GM12878 (cell line): ENCODE data around the gene DENND1A. TPM values are rescaled to one million over a fixed set of nuclear protein-coding genes. Genes with fewer than 3 reads are reported as not detected.

ENCODE experiments used
- ATAC-seq: fragments of 200-7000 bp; cut with Tn5 transposase; 3 replicates; pipeline ENCODE4 v1.9.1; 2020; ENCODE audit warnings: mild to moderate bottlenecking, moderate library complexity
- BruUV-seq: library from RNA; stranded (reverse); fragments of 400-500 nt; replicated peaks from 2 replicates; lab custom pipeline; 2021; lab: Mats Ljungman, UMichigan
- CTCF ChIA-PET: fragments of 300-600 bp; sonication (Branson Sonifier 250); formaldehyde crosslinking; extraction: SDS; loops from one replicate; lab custom pipeline; 2021; ENCODE audit warnings: inconsistent platforms; lab: Yijun Ruan, JAX
- POLR2A ChIA-PET: fragments of 350-600 bp; formaldehyde crosslinking; extraction: SDS; loops from one replicate; lab custom pipeline; 2021; ENCODE audit warnings: inconsistent platforms; lab: Charles Lee
- RAD21 ChIA-PET: fragments of 300-600 bp; sonication (Branson Sonifier 250); formaldehyde crosslinking; loops from one replicate; lab custom pipeline; 2023; ENCODE audit warnings: antibody characterized with exemption; ENCODE audit not compliant: unreplicated experiment; lab: Charles Lee
- SMC1A ChIA-PET: fragments of 300-600 bp; sonication (Branson Sonifier 250); formaldehyde crosslinking; loops from one replicate; lab custom pipeline; 2023; ENCODE audit not compliant: unreplicated experiment, uncharacterized antibody; lab: Charles Lee
- DNase-seq: peaks from one replicate; pipeline ENCODE4 v3.0.0-alpha.2; 2011; ENCODE audit warnings: low read depth, low spot score
- FAIRE-seq: peaks from 3 replicates; lab custom pipeline; 2011; peaks lifted over from hg19 to GRCh38; lab: Jason Lieb, UNC
- H2AFZ ChIP-seq: 2 replicates; pipeline ENCODE4 v1.6.0; 2011; ENCODE audit warnings: low read depth, low read length, control low read depth; ENCODE audit not compliant: control insufficient read depth
- H3K27ac ChIP-seq: 2 replicates; pipeline ENCODE4 v1.5.1; 2011; ENCODE audit warnings: control low read depth; ENCODE audit not compliant: control insufficient read depth, insufficient read depth
- H3K27me3 ChIP-seq, 2 experiments: replicated peaks in 1 of 2; 2 replicates each; pipeline versions ENCODE4 v1.6.0 to v1.6.1; 2011; ENCODE audit warnings: low read length in 1 of 2; ENCODE audit not compliant: control insufficient read depth in 2 of 2, insufficient read depth in 2 of 2
- H3K36me3 ChIP-seq, 2 experiments: 2 replicates each; pipeline ENCODE4 v1.5.1; 2011; ENCODE audit warnings: low read length in 1 of 2; ENCODE audit not compliant: control insufficient read depth in 2 of 2, insufficient read depth in 2 of 2
- H3K4me1 ChIP-seq: 2 replicates; pipeline ENCODE4 v1.6.1; 2011; ENCODE audit warnings: mild to moderate bottlenecking, low read length, moderate library complexity, mixed read lengths; ENCODE audit not compliant: control insufficient read depth, insufficient read depth
- H3K4me2 ChIP-seq: 2 replicates; pipeline ENCODE4 v1.6.0; 2011; ENCODE audit warnings: control low read depth; ENCODE audit not compliant: control insufficient read depth, insufficient read depth
- H3K4me3 ChIP-seq: fragments of 200-600 bp; sonication (generic); 2 replicates; pipeline ENCODE4 v1.5.1; 2016
- H3K79me2 ChIP-seq: 2 replicates; pipeline ENCODE4 v1.6.0; 2011; ENCODE audit warnings: low read length; ENCODE audit not compliant: control insufficient read depth, insufficient read depth
- H3K9ac ChIP-seq: 2 replicates; pipeline ENCODE4 v1.8.0; 2011; ENCODE audit warnings: low read length, control low read depth, mixed read lengths; ENCODE audit not compliant: control insufficient read depth, insufficient read depth
- H3K9me3 ChIP-seq: replicated peaks from 3 replicates; pipeline ENCODE4 v1.5.1; 2011; ENCODE audit warnings: mild to moderate bottlenecking, low read length; ENCODE audit not compliant: control insufficient read depth, insufficient read depth
- H4K20me1 ChIP-seq: 2 replicates; pipeline ENCODE4 v1.6.0; 2011; ENCODE audit not compliant: control insufficient read depth, insufficient read depth
- ASH2L ChIP-seq: fragments of 300-600, 200-600 bp; sonication (generic); IDR thresholded peaks from 2 replicates; pipeline ENCODE4 v1.6.1; 2017; ENCODE audit warnings: low read depth, mild to moderate bottlenecking, borderline replicate concordance
- CBFB ChIP-seq: IDR thresholded peaks from 2 replicates; pipeline ENCODE4 v1.6.1; 2016; ENCODE audit warnings: antibody characterized with exemption, low read depth
- GABPA ChIP-seq: IDR thresholded peaks from 2 replicates; pipeline ENCODE4 v1.6.1; 2014; ENCODE audit warnings: antibody characterized with exemption, low read depth, mild to moderate bottlenecking, inconsistent platforms
- IKZF2 ChIP-seq, 2 experiments: fragments of 450-650 bp; IDR thresholded peaks; 2 replicates each; pipeline ENCODE4 v1.6.1; 2017; ENCODE audit warnings: mild to moderate bottlenecking in 2 of 2, moderate library complexity in 2 of 2
- MEF2A ChIP-seq: IDR thresholded peaks from 2 replicates; pipeline ENCODE4 v1.6.1; 2011; ENCODE audit warnings: low read depth, mild to moderate bottlenecking, low read length, moderate library complexity; ENCODE audit not compliant: insufficient read depth
- PRDM15 ChIP-seq: fragments of 450-650 bp; formaldehyde crosslinking; IDR thresholded peaks from 2 replicates; pipeline ENCODE4 v1.4.0; 2020; ENCODE audit warnings: mild to moderate bottlenecking, moderate library complexity
- RUNX3 ChIP-seq: IDR thresholded peaks from 2 replicates; pipeline ENCODE4 v1.6.1; 2012; ENCODE audit warnings: low read length, inconsistent platforms
- YBX1 ChIP-seq: fragments of 450-650 bp; IDR thresholded peaks from 2 replicates; pipeline ENCODE4 v1.6.1; 2016; ENCODE audit warnings: antibody characterized with exemption
- WGBS: methylation state at CpG from one replicate; pipeline ENCODE4 v1.1.6; 2016; ENCODE audit warnings: low lambda C conversion rate; ENCODE audit not compliant: insufficient replicate concordance, insufficient coverage; ENCODE audit errors: missing lambda C conversion rate; 5-methylcytosine and 5-hydroxymethylcytosine counted together
- in situ Hi-C: fragments of 300-500 bp; cut with MboI; formaldehyde crosslinking; loops from 9 replicates; pipeline ENCODE4 v1.14.3; 2018; ENCODE audit warnings: mixed read lengths
- intact Hi-C: fragments of 100-400 bp; cut with micrococcal nuclease; formaldehyde crosslinking; loops from one replicate; pipeline ENCODE4 v1.14.2; 2022; ENCODE audit not compliant: unreplicated experiment
- polyA plus RNA-seq, 11 experiments: library from polyadenylated mRNA; depleted of rRNA in 4 of 11; unstranded in 6 of 11; stranded (reverse) in 5 of 11; fragments of >200 nt; fragmentation: Nextera tagmentation in 4 of 11; fragmentation: Illumina TruSeq in 1 of 11; extraction: Ambion mirVana in 4 of 11; extraction: Trizol in 1 of 11; gene quantifications; 1 replicate in 1 of 11; 2 replicates in 10 of 11; pipeline versions ENCODE4 v1.2.1 to v1.2.3, GENCODE V29; 2011 to 2016; ENCODE audit warnings: inconsistent platforms in 2 of 11, missing spikeins in 2 of 11, low read depth in 1 of 11
- total RNA-seq, 4 experiments: library from RNA; depleted of rRNA in 3 of 4; stranded (reverse); fragments of >200 nt in 3 of 4; fragmentation: Illumina TruSeq in 1 of 4; extraction: Trizol in 1 of 4; gene quantifications; 2 replicates each; pipeline versions ENCODE4 v1.2.1 to v1.2.3, GENCODE V29; 2013 to 2021
- TF ChIP-seq, protein P1 (sequence below): IDR thresholded peaks from 2 replicates; pipeline ENCODE4 v1.6.1; 2011; ENCODE audit warnings: borderline replicate concordance, low read depth, mild to moderate bottlenecking, moderate library complexity, mixed read lengths, low read length; ENCODE audit not compliant: insufficient read depth; ENCODE audit errors: extremely low read length
- TF ChIP-seq, protein P2 (sequence below): IDR thresholded peaks from 2 replicates; pipeline ENCODE4 v1.6.1; 2011; ENCODE audit warnings: low read depth, mild to moderate bottlenecking, low read length, moderate library complexity, borderline replicate concordance; ENCODE audit errors: extremely low read depth

DENND1A gene
- total and polyA plus RNA-seq, 10 of the 15 experiments (the other 5 are each of a cell fraction or from before 2014, with no cell fraction given): 14.1 to 48.6 (median 35.2) TPM

GRCh38 chr9:123470991-123471770 is 458.7 kb downstream of the DENND1A start:
- no peak for ATAC-seq
- TF ChIP-seq YBX1 (no peak), CBFB (no peak)
- TF ChIP-seq, all 136 proteins: peak for 0
- ChIA-PET SMC1A (interaction anchor here (1.4 kb wide), 1 partner anchor 23 kb away, joined by 4 read pairs; no protein-coding TSS in a partner anchor), CTCF (no interaction called here), POLR2A (no interaction called here), RAD21 (interaction anchor here (0.9 kb wide), 1 partner anchor 66 kb away, joined by 3 read pairs; no protein-coding TSS in a partner anchor)
- Histone ChIP-seq H3K9ac (no peak overlapping the region), H3K4me3 (no peak overlapping the region), H3K27me3 (no peaks in the 10 kb centered on the region), H2AFZ (no peak overlapping the region), H3K9me3 (no peaks in the 10 kb centered on the region), H3K79me2 (no peaks in the 10 kb centered on the region), H4K20me1 (0 out of 2 replicates have a peak, but pooled peaks cover 2% of the 10 kb centered on the region), H3K4me1 (no peaks in the 10 kb centered on the region), H3K4me2 (no peak overlapping the region), H3K27ac (no peak overlapping the region), H3K36me3 (no peaks in the 10 kb centered on the region; a peak in 1 of 4 replicates)
- WGBS: 92% methylated on average over 21 of the region's 21 CpGs
- no TSS peak for BruUV-seq
- intact Hi-C loops (no loop called here), in situ Hi-C loops (no loop called here)
- no peak for FAIRE-seq
- no peak for DNase-seq

- BruUV-seq: no TSS peak
- Histone ChIP-seq H3K4me1 (no peaks in the 10 kb centered on the region), H3K9ac (no peak overlapping the region), H3K4me2 (no peak overlapping the region), H3K27me3 (no peaks in the 10 kb centered on the region), H3K79me2 (no peaks in the 10 kb centered on the region), H3K9me3 (no peaks in the 10 kb centered on the region), H3K36me3 (no peaks in the 10 kb centered on the region; a peak in 1 of 4 replicates), H3K27ac (no peak overlapping the region), H3K4me3 (no peak overlapping the region), H4K20me1 (0 out of 2 replicates have a peak, but pooled peaks cover 2% of the 10 kb centered on the region), H2AFZ (no peak overlapping the region)
- WGBS: 85% methylated on average over 15 of the region's 15 CpGs
- DNase-seq: no peak
- SMC1A ChIA-PET: no interaction called here
- POLR2A ChIA-PET: no interaction called here
- CTCF ChIA-PET: no interaction called here
- in situ Hi-C loops: no loop called here
- intact Hi-C loops: no loop called here
- ATAC-seq: no peak
- RAD21 ChIA-PET: no interaction called here
- FAIRE-seq: no peak
- TF ChIP-seq PRDM15: no peak
- TF ChIP-seq GABPA: no peak
- no peak for TF ChIP-seq IKZF2 (IDR thresholded peaks at IDR 0.05)
- TF ChIP-seq, protein P1, sequence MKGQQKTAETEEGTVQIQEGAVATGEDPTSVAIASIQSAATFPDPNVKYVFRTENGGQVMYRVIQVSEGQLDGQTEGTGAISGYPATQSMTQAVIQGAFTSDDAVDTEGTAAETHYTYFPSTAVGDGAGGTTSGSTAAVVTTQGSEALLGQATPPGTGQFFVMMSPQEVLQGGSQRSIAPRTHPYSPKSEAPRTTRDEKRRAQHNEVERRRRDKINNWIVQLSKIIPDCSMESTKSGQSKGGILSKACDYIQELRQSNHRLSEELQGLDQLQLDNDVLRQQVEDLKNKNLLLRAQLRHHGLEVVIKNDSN: no peak
- TF ChIP-seq ASH2L: no peak
- TF ChIP-seq, protein P2, sequence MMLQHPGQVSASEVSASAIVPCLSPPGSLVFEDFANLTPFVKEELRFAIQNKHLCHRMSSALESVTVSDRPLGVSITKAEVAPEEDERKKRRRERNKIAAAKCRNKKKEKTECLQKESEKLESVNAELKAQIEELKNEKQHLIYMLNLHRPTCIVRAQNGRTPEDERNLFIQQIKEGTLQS: no peak
- no peak for TF ChIP-seq RUNX3
- no peak for TF ChIP-seq MEF2A
Measured at GRCh38 chr9:123470121-123470782, 459.7 kb downstream of the DENND1A start.
